ENCODE measurements around the gene AURKA.
"Not testable (repeated sequence)": the region's sequence is repeated elsewhere in the genome, so short reads cannot be mapped to it uniquely, and the experiment has no call there.

Gene AURKA

DNA sequence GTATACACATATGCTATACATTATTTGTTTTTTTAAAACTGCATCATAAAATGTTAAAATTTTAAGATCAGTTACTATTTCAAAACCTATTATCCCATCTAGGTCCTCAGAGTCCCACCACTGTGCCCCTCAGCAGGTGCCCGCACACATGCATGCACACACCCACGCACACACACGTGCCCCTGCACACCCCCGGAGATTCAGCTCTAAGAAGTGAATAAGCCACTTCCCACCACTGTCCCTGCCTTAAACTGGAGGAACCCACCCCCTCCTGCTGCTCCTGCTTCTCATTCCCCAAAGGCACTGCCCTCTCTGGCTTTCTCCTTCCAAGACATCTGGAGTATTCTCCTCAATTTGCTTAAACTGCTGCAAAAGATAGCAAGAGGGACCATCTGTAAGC lies 38.7 kb downstream of the AURKA start:
- no peak for DNase-seq

DNA sequence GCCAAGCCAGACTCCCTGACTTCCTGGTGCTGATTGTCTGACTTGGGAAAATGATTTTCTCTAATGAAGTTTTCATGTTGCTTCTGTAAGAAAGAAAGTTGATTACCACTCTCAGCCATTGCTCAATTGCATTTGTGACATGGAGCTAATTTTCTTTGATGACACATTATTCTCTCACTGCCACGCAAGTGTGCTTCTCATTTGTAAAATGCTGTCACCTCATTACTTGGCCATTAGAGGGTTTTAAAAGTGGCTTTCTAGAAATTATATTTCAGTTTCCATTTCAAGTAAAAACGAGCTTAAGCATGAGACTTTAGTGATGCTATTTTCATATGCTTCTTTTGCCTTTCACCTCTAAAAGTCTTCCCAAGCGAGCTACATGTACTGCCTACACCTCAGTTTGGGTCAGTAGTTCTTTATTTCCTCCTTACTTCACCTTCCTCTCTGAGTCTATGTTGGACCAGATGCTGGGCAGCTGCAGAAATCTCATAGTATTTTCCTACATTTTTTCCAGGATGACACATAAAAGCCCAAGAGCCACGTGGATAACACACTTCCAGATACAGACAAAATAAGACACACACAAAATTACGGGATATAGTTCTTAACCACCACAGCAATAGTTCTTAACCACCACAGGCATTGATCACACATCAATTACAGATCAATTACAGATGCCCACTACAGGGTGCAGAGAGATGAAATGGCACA lies 39.5 kb downstream of the AURKA start:
- no peak for DNase-seq

DNA sequence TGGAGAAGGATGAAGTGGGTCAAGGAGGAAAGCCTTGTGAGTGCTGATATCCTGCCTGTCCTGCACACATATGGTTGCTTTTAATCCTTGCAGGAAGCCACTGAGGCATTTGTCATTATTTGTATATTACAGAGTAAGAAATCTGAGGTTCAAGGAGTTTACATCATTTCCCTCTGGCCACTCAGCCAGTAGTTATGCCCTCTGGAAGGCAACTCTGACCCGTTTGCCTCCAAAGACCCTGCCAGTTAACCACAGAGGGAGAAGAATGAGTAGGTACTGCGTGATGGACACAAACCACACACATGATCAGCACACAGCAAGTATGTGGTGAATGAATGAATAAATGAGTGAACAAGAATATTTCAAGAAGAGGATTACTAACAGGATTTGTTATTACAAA lies 41.2 kb downstream of the AURKA start:
- no peak for DNase-seq

DNA sequence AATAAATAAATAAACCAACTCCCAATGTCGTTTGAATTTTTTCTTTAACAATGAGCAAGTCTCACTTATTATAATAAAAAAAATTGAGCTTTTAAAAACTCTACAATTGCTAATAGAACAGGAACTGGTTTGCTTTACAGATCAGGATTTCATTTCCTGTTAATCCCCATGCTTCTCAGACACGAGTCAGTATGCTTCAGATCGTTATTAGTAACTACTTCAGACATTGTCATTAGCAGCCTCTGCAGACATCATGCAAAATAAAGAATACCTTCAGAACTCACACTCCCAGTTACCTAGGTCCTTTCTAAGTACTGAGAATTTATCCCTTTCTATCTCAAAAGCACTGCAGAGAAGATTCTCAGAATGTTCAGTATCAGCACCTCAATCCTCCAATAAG lies 43.3 kb downstream of the AURKA start:
- no peak for DNase-seq

DNA sequence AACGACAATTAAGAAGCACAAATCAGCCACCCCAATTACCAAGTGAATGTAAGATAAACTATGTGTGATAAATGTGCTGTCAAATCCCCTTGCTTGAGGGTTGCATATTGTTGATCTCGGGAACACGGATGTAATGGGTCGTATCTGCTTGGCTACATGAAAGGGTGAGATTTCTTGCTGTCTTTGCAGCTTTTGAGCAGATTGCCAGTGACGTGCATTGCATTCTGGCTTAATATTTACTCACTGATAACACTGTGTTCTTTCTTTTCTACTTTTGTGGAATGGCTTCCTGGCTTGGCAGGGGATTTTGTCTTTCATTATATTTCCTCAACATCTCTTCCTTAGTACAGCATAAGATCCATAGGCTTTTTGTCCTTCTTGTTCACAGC lies 43.7 kb downstream of the AURKA start:
- no peak for DNase-seq

DNA sequence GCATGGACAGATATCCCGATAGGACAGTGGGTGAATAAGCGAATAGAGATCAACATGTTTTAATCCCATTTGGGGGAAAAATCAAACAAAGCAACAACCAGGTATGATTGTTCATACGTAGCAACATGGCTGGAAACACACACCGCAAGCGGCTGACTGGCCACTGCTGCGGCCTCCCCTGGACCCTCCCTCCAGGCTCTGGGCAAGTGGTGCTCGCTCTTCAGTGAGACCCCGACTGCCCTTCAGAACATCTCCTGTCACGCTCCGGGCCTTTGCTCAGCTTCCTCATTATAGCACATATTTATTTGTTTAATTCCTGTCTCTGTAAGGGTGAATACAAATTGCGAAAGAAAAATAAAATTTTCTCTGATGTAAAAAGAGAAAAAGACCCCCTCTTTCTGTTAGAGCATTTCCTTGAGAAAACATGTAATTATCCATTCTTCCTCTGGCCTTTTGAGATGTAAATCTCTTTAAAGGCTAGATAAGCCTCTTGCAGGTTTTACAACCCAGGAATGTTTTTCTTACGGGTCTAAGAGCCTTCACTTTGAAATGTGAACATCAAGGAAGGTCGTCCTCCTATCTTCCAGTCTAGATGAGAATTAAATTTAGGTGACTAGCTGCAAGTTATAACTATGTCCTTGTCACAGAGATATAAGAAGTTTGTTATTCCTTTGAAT lies 44.2 kb downstream of the AURKA start:
- no peak for DNase-seq

DNA sequence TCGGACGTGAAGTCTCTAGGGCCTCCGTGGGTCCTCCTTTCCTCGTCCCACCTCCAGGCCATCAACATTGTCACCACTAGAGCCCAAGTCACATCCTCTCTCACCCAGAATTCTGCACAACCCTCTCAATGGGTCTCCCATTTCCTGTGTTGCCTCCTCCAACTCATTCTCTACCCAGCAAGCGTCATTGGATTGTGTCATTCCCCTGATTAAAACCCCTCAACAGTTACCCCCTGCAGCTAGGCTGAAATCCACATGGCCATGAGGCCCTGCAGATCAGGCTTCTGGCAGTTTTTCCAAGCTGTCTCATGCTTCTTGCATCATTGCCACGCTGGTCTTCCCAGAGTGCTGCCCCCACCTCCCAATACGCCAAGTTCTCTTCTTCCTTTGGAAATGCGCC lies 46.1 kb downstream of the AURKA start:
- no peak for DNase-seq

DNA sequence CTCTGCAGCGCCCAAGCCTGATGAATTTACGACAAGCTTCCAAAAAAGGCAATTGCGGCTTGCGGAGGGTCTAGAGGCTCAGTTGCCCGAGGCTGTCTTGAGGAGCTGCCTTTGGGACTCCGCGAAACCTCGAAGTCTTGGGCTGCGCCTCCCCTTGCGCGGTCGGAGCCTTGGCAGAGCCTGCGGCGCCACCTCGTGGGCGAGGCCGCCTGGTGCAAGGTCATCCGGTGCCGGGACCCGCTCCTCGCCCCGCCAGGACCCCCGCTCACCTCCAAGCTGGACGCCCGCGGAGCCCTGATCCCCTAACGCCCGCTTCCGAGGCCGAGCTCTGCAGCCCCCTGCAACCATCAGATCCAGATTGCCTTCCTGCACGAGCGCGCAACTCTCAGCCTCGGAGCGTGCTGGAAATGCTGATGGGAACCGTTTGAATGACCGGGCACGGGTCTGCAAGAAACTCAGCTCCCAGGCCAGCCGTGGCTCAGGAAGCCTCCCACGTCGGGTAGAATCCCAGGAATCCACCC lies 48.1 kb downstream of the AURKA start:
- peak in 1 of 2 donors; percentile 8 for DNase-seq

DNA sequence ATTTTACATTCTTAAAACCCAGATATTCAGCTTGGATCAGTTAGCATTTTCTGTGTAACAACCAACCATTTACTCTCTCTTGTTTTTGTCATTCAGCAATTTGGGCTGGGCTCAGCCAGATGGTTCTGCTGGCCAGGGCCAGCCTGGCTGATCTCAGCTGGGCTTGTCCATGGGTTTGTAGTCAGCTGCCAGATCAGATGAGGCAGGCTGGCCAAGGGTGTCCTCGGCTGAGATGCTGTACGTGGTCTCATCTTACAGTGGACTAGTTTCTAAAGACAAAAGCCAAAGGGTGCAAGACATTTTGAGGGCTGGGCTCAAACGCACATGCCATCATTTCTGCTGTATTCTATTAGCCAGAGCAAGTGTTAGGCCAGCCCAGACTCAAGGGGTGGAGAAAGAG lies 49.2 kb downstream of the AURKA start:
- no peak for DNase-seq

DNA sequence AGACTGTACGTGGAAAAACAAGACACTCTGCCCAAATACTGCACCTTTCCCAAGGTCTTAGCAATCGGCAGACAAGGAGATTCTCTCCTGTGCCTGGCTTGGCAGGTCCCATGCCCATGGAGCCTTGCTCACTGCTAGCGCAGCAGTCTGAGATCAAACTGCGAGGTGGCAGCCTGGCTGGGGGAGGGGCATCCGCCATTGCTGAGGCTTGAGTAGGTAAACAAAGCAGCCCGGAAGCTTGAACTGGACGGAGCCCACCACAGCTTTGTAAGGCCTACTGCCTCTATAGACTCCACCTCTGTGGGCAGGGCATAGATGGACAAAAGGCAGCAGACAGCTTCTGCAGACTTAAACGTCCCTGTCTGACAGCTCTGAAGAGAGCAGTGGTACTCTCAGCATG lies 55.3 kb downstream of the AURKA start:
- DNase-seq, result not testable (repeated sequence)

DNA sequence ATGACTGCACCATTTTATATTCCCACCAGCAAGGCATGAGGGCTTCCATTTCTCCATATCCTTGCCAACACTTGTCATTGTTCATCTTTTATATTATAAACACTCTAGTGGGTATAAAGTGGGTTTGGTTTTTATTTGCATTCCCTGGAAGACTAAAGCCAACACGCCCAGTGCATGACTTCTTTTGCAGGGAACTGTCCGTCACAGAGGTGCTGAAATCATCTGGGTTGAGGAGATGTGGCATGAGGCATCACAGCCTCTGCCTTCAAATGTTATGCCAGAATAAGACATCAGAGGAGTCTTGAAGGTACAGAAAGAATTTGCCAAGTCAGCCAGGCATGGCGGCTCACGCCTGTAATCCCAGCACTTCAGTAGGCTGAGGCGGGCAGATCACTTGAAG lies 63.2 kb downstream of the AURKA start:
- DNase-seq, result no peak

DNA sequence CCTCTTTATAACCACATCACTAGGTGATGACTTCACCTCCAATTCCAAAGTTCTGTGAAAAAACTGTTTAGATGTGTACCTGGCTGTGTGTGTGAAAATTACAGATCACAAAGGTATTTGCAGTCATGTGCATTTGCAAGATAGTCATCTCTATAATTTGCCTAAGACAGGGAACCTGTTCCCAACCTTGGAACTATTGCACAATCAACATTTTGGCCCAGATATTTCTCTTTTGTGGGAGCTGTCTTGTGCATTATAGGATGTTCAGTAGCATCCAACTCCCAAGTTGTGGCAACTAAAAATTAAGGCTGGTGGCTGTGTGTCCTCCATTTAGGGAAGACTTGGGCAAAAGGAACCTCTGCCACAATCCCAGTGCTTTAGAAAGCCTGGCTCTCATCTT lies 67.2 kb downstream of the AURKA start:
- DNase-seq, result no peak

DNA sequence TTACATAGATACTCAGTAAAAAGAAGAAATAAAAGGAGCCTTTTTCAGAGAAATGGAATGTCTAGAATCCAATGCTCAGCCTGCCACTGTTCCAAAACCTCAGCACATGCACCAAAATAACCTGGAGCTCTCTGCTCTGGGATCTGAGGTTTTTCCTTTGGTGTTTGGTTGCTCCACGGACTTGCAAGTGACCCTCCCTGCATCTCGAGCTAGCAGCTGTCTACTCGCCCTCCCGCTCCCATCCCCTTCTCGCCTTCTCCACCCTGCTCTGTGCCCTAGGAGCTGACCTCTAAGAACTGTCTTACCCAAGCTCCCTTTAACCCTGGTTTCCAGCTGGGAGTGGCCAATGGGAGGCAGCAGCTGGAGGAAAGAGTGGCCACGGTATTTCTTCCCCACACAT lies 68.4 kb downstream of the AURKA start:
- no peak for DNase-seq

DNA sequence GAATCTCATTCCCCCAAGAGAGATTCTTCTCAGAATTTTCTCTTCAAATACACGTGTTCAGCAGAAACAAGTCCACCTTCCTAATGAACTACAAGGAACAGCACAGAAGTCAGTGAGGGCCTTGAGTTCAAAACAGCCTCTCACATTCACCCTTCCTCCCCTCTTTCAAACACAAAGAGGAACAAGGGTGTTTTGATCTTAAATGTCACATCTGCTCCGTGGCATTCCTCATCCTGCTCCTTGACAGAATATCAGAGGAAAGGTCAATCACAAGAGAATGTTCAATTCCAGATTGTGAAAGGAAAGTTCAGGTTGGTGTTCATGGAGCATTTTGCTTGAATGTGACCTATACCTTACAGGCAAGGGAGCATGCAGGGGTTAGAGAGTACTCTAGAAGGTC lies 68.8 kb downstream of the AURKA start:
- no peak for DNase-seq

DNA sequence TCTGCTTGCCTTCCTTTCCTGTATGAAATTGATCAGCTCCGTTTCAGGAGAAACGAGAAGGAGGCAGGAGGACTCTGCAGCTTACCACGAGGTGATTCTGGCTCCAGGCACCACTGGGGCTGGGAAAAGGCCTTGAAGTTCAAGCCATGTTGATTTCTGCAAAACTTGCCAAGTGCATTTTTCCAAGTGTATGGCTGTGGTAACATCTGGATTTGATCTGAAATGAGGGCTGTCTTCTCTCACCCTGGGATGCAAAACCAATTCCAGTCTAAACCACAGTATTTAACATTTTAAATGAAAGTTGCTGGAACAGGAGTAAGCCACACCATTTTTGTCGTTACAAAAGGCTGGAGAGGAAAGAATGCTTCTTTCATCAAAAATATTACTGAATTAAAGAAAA lies 69.3 kb downstream of the AURKA start:
- DNase-seq, result no peak

Data from hippocampal formation (tissue), 2 donors.